ENCODE measurements around the gene CPZ.

DNA sequence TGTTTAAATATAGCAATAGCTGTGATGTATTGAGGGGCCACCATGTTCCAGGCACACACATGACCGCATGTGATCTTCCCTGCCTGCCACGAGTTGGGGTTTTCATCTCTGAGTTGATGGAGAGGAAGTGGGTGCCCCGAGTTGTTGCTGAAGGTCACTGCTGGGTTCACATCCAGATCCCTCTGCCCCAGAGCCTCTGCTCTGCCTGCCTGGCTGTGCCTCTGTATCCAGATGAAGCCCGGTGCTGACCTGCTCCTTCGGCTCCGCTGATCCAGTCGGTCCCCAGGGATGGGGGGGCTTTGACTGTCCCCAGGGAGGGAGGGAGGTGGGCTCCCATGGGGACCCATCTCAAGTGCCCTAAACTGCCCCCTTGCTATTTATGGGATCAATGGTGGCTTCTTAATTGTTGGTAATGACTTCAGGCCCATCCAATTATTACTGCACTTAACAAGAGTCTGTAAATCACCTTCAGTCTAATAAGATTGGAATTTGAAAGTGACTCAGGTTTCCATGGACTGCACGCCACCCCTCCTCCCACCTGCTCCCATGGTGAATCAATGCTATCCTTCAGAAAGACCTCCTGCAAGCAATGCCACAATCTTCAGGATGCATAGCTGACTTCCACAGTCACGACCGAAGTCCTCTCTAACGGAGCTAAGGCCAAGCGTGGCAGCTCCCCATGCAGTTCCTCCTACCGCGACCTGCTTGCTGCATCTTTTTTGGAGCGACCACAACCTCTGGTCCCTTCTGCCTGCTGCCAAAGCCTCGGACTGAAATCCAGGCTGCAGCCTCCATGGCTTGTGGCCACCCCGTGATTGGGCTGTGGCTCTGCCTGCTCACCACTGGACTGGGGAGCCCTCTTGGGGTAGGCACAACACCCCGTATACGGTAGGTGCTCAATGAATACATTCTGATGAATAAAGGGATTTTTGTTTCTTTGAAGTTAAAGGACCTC lies 73.1 kb downstream of the CPZ start:
- no peak for TF ChIP-seq POLR2AphosphoS5 (IDR thresholded peaks at IDR 0.05)
- no peak for TF ChIP-seq CTCF (IDR thresholded peaks at IDR 0.05)
- TF ChIP-seq POLR2A (IDR thresholded peaks at IDR 0.05), result no peak

All from breast epithelium (tissue), 3 donors.